Immature natural killer cell (primary cell): ENCODE measurements around the gene NATD1. TPM values are rescaled to one million over a fixed set of nuclear protein-coding genes. Genes with fewer than 3 reads are reported as not detected.
A peak's percentile ranks its signal among the peaks of the same experiment; 100 is the strongest.

Source experiments
- DNase-seq, 3 donors: peaks; one replicate each; pipeline ENCODE4 v3.0.0; 2022; ENCODE audit warnings: mixed read lengths in 1 of 3
- H3K27ac Mint-ChIP-seq, 6 donors: one replicate each; pipeline ENCODE4 v1.8.0; 2020; ENCODE audit warnings: mixed read lengths in 6 of 6, mild to moderate bottlenecking in 5 of 6, inconsistent platforms in 4 of 6, moderate library complexity in 3 of 6
- H3K27me3 Mint-ChIP-seq, 3 donors: one replicate each; pipeline ENCODE4 v1.8.0; 2020 to 2021; ENCODE audit warnings: low read depth in 3 of 3, mild to moderate bottlenecking in 3 of 3, mixed read lengths in 3 of 3, moderate library complexity in 3 of 3, inconsistent platforms in 1 of 3
- H3K36me3 Mint-ChIP-seq, 3 donors: one replicate each; pipeline ENCODE4 v1.8.0; 2020; ENCODE audit warnings: mixed read lengths in 3 of 3, inconsistent platforms in 2 of 3, mild to moderate bottlenecking in 2 of 3
- H3K4me1 Mint-ChIP-seq, 2 donors: one replicate each; pipeline ENCODE4 v1.8.0; 2020; ENCODE audit warnings: inconsistent platforms in 2 of 2, mild to moderate bottlenecking in 2 of 2, mixed read lengths in 2 of 2, moderate library complexity in 1 of 2
- H3K4me3 Mint-ChIP-seq, 5 donors: one replicate each; pipeline ENCODE4 v1.8.0; 2020; ENCODE audit warnings: mild to moderate bottlenecking in 5 of 5, mixed read lengths in 5 of 5, inconsistent platforms in 3 of 5, moderate library complexity in 3 of 5
- H3K9me3 Mint-ChIP-seq, 6 donors: one replicate each; pipeline ENCODE4 v1.8.0; 2020; ENCODE audit warnings: mild to moderate bottlenecking in 6 of 6, mixed read lengths in 6 of 6, inconsistent platforms in 4 of 6, moderate library complexity in 3 of 6
- polyA plus RNA-seq, 3 donors: library from polyadenylated mRNA; unstranded; fragments of 300-500 nt; fragmentation: Illumina TruSeq; gene quantifications; one replicate each; pipeline ENCODE4 v1.2.3, GENCODE V29; 2021

Gene NATD1
- polyA plus RNA-seq, 3 donors from 2014 or later: 0.57 to 3.4 (median 2.5) TPM

GRCh38 chr17:21286909-21287702 is 33.9 kb upstream of the NATD1 start:
- Mint-ChIP-seq H3K9me3 (peaks cover 0 to 6% (median 1%) of the 10 kb centered on the region in 6 donors), H3K27me3 (peaks cover 15 to 24% (median 16%) of the 10 kb centered on the region in 3 donors), H3K4me3 (peak overlapping the region; percentile 92 to 98 (median 96)), H3K27ac (peak overlapping the region; percentile 99 to 100 (median 99)), H3K4me1 (peaks cover 59 to 70% of the 10 kb centered on the region in 2 donors), H3K36me3 (no peaks in the 10 kb centered on the region)
- no peak for DNase-seq

DNA sequence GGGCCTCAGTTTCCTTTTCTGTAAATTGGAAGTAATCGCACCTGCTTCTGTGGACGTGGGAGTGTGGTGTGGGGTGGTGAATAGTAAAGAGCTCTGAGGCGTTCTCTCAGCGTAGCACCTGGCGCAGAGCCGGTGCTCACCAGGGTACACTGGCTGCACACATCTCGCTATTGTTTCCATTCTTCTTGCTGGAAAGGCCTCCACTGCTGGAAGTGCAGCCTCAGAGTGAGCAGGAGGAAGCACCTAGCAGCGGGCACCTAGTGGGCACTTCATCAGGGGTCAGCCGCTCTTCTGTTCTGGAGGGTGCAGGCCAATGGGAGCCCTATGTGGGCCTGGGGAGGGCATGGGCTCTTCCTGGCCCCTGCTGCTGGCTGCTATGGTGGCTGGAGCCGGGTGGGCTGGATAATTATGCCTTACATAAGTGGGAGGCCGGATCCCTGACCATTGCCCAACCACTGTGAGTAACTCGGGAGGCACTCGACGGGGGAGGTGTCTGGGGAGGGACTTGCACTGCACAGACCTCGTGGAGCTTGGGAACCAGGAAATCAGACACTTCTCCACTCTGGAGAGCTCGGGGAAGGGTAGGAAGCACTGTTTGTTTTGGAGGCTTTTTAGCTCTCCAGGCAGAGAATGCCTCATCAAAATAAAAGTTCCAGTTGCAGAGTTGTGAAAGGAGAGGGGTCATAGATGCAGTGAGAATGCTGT is 33.0 kb upstream of the NATD1 start:
- peaks cover 15 to 23% (median 16%) of the 10 kb centered on the region in 3 donors for H3K27me3 Mint-ChIP-seq
- H3K4me3 Mint-ChIP-seq: peak overlapping the region; percentile 92 to 98 (median 96)
- no peak for DNase-seq
- H3K27ac Mint-ChIP-seq: peak overlapping the region; percentile 99 to 100 (median 99)
- H3K9me3 Mint-ChIP-seq: peaks cover 0 to 4% (median 0%) of the 10 kb centered on the region in 6 donors
- no peaks in the 10 kb centered on the region for H3K36me3 Mint-ChIP-seq
- H3K4me1 Mint-ChIP-seq: peaks cover 53 to 66% of the 10 kb centered on the region in 2 donors

DNA sequence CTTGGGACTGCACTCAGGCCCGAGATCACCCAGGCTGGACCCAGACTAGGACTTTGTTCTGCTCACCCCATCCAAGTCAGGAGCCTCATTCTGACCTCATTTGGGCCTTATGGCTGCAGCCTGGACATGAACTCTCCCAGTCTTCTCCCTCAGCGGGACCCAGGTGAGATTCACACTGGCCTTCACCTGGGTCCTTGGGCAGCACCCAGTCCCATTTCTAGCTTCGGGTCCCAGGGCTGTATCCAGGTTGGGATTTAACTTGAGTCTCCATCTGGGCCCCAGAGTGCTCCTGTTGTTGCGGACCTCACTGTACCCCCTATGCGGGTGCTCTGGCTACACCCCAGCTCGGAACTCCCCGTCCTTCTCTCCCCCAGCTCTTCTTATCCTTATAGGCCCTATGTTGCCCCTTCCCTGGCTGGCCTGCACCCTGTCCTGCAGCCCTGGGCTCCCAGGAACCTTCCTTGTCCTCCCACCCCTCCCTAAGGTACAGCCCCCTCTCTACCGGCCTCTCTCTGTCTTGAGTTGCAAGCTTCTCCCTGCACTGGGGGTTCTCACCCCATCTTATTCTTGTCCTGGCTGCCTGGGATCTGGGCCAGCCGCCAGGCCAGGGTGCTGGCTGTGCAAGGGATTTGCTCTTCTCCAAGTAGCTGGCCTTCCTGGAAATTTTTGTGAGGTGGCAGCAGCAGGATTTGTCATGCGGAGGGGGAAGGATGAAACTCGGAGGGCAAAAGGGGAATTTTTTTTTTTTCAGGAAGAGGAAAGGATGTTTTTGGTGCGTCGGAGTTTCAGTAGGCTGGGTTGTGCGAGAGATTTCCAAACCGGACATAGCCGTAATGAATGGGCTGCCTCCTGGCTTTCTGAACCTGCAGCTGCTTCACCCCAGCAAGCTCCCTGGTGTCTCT is 32.2 kb upstream of the NATD1 start:
- Mint-ChIP-seq H3K27me3 (peaks cover 15 to 16% (median 16%) of the 10 kb centered on the region in 3 donors), H3K4me3 (peak overlapping the region; percentile 92 to 98 (median 96)), H3K27ac (peak overlapping the region; percentile 99 to 100 (median 99)), H3K4me1 (peaks cover 45 to 60% of the 10 kb centered on the region in 2 donors), H3K36me3 (no peaks in the 10 kb centered on the region), H3K9me3 (peaks cover 0 to 2% (median 0%) of the 10 kb centered on the region in 6 donors)
- no peak for DNase-seq

GRCh38 chr17:21284319-21285163 is 31.3 kb upstream of the NATD1 start, which contains the start of gene MAP2K3:
TSS of gene MAP2K3 (plus strand) at chr17:21284711. CDS start at chr17:21284921, 210 bp downstream.
- peak; percentile 98 to 99 (median 99) for DNase-seq
- Mint-ChIP-seq H3K9me3 (no peaks in the 10 kb centered on the region), H3K27ac (peak within 1 kb of the TSS; percentile 99 to 100 (median 99)), H3K4me3 (peak within 1 kb of the TSS; percentile 92 to 98 (median 96)), H3K4me1 (peaks cover 51 to 60% of the 10 kb centered on the region in 2 donors), H3K27me3 (peaks cover 14 to 16% (median 15%) of the 10 kb centered on the region in 3 donors), H3K36me3 (no peaks in the 10 kb centered on the region)

DNA sequence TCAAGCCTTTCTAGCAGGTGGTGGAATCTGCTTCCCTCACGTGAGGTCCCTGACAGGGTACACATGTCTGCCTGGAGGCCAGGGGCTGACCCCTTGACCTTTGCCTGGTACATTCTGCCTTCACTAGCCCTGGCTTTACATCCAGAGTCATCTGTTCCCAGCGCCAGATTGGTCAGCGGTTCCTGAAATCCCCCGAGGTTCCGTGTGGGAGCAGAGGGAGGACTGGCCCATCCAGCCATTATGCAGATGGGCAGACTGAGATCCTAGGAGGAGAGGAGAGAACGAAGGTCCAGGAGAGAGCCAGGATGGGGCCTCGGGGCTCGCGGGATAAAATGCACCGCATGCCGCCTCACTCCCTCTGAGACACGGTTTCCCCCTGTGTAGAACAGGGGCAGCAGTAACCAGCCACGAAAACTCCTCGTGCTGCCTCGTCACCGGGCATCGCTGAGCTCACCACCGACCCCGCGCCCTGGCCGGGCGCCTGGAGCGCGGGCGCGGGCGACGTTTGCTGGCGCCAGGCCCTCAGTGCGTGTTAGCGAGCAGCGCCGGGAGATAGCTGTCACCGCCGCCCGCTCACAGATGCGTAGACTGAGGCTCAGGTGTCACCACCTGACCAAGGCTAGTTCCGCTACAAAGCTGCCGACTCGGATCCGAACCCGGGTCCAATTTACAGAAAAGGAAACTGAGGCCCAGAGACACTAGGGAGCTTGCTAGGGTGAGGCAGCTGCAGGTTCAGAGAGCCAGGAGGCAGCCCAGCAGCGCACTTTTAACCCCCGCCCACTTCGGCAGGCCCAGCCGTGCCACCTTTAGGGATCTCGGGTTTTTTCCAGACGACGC is 30.5 kb upstream of the NATD1 start:
- Mint-ChIP-seq H3K27me3 (peaks cover 14 to 16% (median 15%) of the 10 kb centered on the region in 3 donors), H3K27ac (peak overlapping the region; percentile 95 to 100 (median 99)), H3K4me3 (peak overlapping the region; percentile 92 to 98 (median 96)), H3K36me3 (no peaks in the 10 kb centered on the region), H3K4me1 (peaks cover 47 to 53% of the 10 kb centered on the region in 2 donors), H3K9me3 (no peaks in the 10 kb centered on the region)
- DNase-seq: no peak

DNA sequence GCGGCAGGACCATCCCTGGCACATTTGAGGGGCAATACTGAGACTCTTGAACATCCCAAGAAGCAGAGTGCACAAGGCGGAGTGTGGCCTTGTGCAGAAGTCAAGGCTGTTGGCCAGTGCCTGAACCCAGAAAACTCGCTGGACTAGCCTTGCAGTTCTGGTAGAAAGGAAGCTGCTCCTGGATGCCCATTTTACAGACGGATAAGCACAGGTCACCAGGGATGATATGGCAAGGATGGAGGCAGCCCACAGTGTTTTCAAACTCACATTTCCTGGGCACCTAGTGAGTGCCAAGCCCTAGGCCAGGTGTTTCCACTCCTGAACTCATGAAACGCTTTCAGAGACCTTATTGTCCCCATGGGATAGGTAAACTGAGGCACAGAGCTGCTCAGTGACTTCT is 29.6 kb upstream of the NATD1 start:
- H3K36me3 Mint-ChIP-seq: no peaks in the 10 kb centered on the region
- H3K27me3 Mint-ChIP-seq: peaks cover 8 to 16% (median 12%) of the 10 kb centered on the region in 3 donors
- H3K4me1 Mint-ChIP-seq: peaks cover 38 to 45% of the 10 kb centered on the region in 2 donors
- H3K9me3 Mint-ChIP-seq: no peaks in the 10 kb centered on the region
- DNase-seq: no peak
- H3K27ac Mint-ChIP-seq: peak overlapping the region in 5 of 6 donors; percentile 26 to 89 (median 45)
- peak overlapping the region; percentile 51 to 96 (median 67) for H3K4me3 Mint-ChIP-seq

DNA sequence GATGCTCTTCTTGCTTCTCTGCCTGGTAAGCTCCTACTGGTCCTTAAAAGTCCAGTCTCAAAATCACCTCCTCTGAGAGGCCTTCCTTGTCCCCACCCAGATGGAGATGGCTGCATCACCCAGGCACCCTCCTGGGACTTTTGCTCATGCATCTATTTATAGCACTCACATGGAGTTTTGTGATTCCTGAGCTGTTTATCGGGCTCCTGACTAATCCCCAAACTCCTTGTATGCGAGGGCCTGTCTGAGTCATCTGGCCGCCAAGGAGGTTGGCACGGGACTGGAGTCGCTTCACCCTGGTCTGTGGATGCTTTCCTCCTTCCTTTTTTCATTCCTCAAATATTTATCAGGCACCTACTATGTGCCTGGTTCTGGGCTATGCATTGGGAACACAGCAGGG is 29.0 kb upstream of the NATD1 start:
- Mint-ChIP-seq H3K27ac (peak overlapping the region in 4 of 6 donors; percentile 43 to 89 (median 62)), H3K27me3 (peaks cover 6 to 13% (median 8%) of the 10 kb centered on the region in 3 donors), H3K4me1 (peaks cover 32 to 39% of the 10 kb centered on the region in 2 donors), H3K4me3 (peak overlapping the region; percentile 50 to 92 (median 54)), H3K36me3 (no peaks in the 10 kb centered on the region), H3K9me3 (no peaks in the 10 kb centered on the region)
- DNase-seq: no peak

- no peak overlapping the region for H3K4me3 Mint-ChIP-seq
- H3K27me3 Mint-ChIP-seq: peaks cover 0 to 8% (median 6%) of the 10 kb centered on the region in 3 donors
- no peaks in the 10 kb centered on the region for H3K36me3 Mint-ChIP-seq
- peaks cover 24 to 30% of the 10 kb centered on the region in 2 donors for H3K4me1 Mint-ChIP-seq
- H3K9me3 Mint-ChIP-seq: no peaks in the 10 kb centered on the region
- peak; percentile 84 to 87 (median 84) for DNase-seq
- peak overlapping the region in 5 of 6 donors; percentile 43 to 89 (median 83) for H3K27ac Mint-ChIP-seq
These were observed 26.9 kb upstream of the NATD1 start for GRCh38 chr17:21280081-21280518.

DNA sequence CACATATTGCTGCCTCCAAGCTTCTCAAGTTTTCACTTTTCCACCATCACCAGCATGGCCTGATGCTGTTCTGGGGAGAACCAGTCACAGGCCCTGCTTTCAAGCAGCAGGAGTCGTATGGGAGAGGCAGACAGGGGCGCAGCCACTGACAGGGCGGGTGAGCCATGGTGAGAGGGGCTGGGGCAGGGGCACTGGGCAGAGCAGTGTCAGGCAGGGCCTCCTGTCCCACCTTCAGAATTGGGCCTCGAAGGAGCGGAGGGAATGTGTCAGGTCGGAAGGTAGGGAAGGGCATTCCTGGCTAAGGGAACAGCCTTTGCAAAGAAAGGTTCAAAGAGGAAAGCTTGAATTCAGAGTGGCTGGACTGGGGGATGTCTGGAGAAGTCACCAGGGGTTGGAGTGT is 26.4 kb upstream of the NATD1 start:
- Mint-ChIP-seq H3K9me3 (no peaks in the 10 kb centered on the region), H3K36me3 (no peaks in the 10 kb centered on the region), H3K27ac (peak overlapping the region in 5 of 6 donors; percentile 25 to 89 (median 79)), H3K27me3 (peaks cover 0 to 8% (median 6%) of the 10 kb centered on the region in 3 donors), H3K4me3 (no peak overlapping the region), H3K4me1 (peaks cover 29 to 35% of the 10 kb centered on the region in 2 donors)
- no peak for DNase-seq

DNA sequence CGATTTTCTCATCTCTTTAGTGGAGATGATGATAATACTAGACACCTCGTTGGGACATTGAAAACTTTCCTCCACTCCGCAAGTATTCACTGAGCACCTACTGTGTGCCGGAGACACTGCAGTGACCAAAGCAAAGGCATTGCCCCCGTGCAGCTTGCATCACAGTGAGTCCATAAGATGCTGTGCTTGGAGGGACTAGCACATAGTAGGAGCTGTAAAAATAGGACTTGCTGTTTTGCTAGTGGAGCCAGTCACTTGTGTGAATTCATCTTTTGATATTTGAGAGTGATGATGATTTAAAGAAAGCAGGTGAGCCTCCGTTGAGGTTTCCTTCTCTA is 26.0 kb upstream of the NATD1 start:
- Mint-ChIP-seq H3K9me3 (no peaks in the 10 kb centered on the region), H3K27me3 (peaks cover 0 to 8% (median 4%) of the 10 kb centered on the region in 3 donors), H3K4me1 (peaks cover 29 to 35% of the 10 kb centered on the region in 2 donors), H3K36me3 (no peaks in the 10 kb centered on the region), H3K27ac (peak overlapping the region in 1 of 6 donors; percentile 43), H3K4me3 (no peak overlapping the region)
- DNase-seq: no peak

DNA sequence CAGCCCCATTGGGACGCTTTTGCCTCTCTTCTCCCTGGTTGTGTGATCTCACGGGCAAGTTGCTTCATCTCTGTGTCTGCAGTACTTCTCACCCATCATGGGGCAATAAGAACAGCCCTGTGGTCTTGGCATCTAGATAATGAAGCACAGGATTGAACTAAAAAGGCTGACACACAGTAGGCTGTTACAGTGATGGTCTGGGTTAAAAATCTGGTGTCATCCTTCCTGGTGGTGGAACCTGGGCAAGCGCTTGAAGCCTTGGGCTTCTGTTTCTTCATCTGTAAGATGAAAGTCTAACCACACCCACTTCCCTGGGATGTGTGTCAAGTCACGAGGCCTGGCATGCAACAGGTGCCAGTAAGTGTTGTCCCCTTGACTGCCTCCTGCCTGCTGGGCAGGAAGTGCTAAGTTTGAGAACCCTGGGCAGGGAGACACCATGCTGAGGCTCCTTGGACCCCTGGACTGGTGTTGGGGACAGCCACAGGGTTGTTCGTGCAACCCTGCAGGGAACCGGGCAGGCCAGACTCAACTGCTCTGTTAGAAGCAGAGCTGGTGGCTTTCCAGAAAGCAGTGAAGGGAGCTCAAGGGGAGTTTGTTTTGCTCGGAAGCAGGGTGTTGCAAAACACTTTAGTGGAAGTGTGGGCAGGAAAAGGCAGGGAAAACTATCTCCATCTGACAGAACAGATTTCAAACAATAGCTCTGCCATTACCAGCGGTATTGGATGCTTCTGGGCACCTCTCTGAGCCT is 25.4 kb upstream of the NATD1 start:
- Mint-ChIP-seq H3K4me1 (peaks cover 29 to 32% of the 10 kb centered on the region in 2 donors), H3K27me3 (peaks cover 0 to 8% (median 1%) of the 10 kb centered on the region in 3 donors), H3K27ac (peak overlapping the region in 3 of 6 donors; percentile 24 to 48 (median 46)), H3K36me3 (no peaks in the 10 kb centered on the region), H3K4me3 (peak overlapping the region in 1 of 5 donors; percentile 20), H3K9me3 (no peaks in the 10 kb centered on the region)
- no peak for DNase-seq
